Endothelial cell of umbilical vein (primary cell): ENCODE results near the gene AKAP17A.

Experiments
- EZH2 ChIP-seq: IDR thresholded peaks from 2 replicates; pipeline ENCODE4 v1.6.1; 2012; ENCODE audit warnings: borderline replicate concordance, low read depth, mild to moderate bottlenecking, moderate library complexity, low read length, inconsistent platforms; ENCODE audit not compliant: severe bottlenecking
- MYC ChIP-seq: IDR thresholded peaks from one replicate; pipeline ENCODE4 v1.6.1; 2011; ENCODE audit warnings: mild to moderate bottlenecking, low read depth, low read length
- POLR2A ChIP-seq: IDR thresholded peaks from 2 replicates; pipeline ENCODE4 v1.6.1; 2012; ENCODE audit warnings: low read depth, mild to moderate bottlenecking, control low read depth, low read length
- POLR2AphosphoS5 ChIP-seq: IDR thresholded peaks from 2 replicates; pipeline ENCODE4 v1.6.1; 2012; ENCODE audit warnings: low read depth, mild to moderate bottlenecking, control low read depth, low read length, moderate library complexity; ENCODE audit not compliant: insufficient read depth
- TF ChIP-seq, protein P1 (sequence below), 2 donors: IDR thresholded peaks; 1 replicate in 1 of 2; 2 replicates in 1 of 2; pipeline ENCODE4 v1.5.1; 2011; ENCODE audit warnings: low read length in 2 of 2, mild to moderate bottlenecking in 2 of 2, moderate library complexity in 2 of 2, control low read depth in 1 of 2, inconsistent platforms in 1 of 2, low read depth in 1 of 2; ENCODE audit not compliant: insufficient read depth in 1 of 2; ENCODE audit errors: extremely low read depth in 1 of 2

GRCh38 chrX:1593286-1594271 lies 2.2 kb downstream of the AKAP17A start:
- no peak for TF ChIP-seq POLR2A
- no peak for TF ChIP-seq MYC
- TF ChIP-seq, protein P1, sequence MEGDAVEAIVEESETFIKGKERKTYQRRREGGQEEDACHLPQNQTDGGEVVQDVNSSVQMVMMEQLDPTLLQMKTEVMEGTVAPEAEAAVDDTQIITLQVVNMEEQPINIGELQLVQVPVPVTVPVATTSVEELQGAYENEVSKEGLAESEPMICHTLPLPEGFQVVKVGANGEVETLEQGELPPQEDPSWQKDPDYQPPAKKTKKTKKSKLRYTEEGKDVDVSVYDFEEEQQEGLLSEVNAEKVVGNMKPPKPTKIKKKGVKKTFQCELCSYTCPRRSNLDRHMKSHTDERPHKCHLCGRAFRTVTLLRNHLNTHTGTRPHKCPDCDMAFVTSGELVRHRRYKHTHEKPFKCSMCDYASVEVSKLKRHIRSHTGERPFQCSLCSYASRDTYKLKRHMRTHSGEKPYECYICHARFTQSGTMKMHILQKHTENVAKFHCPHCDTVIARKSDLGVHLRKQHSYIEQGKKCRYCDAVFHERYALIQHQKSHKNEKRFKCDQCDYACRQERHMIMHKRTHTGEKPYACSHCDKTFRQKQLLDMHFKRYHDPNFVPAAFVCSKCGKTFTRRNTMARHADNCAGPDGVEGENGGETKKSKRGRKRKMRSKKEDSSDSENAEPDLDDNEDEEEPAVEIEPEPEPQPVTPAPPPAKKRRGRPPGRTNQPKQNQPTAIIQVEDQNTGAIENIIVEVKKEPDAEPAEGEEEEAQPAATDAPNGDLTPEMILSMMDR (IDR thresholded peaks at IDR 0.05; ENCODE audit: extremely low read depth in 1 of 2, insufficient read depth in 1 of 2, low read depth in 1 of 2, low read length in 2 of 2) = no peak
- TF ChIP-seq EZH2 = no peak
- TF ChIP-seq POLR2AphosphoS5 = no peak
